Gastroesophageal sphincter (tissue), 3 donors: ENCODE data around the gene DNAH11.

ENCODE experiments used
- POLR2A ChIP-seq, 2 donors: fragments of 450-650 bp; IDR thresholded peaks; one replicate each; pipeline ENCODE4 v1.6.1; 2017; ENCODE audit warnings: antibody characterized with exemption in 2 of 2, mild to moderate bottlenecking in 2 of 2, moderate library complexity in 1 of 2
- POLR2AphosphoS5 ChIP-seq: sonication (generic); formaldehyde crosslinking; IDR thresholded peaks from one replicate; pipeline ENCODE4 v1.6.1; 2017; ENCODE audit warnings: antibody characterized with exemption
- TF ChIP-seq, protein P1 (sequence below), 4 experiments: fragments of 200-600 bp in 2 of 4; fragments of 450-650 bp in 2 of 4; sonication (generic) in 1 of 4; IDR thresholded peaks; one replicate each; pipeline ENCODE4 v1.5.1; 2017 to 2019; ENCODE audit warnings: antibody characterized with exemption in 4 of 4, mild to moderate bottlenecking in 2 of 4, moderate library complexity in 2 of 4

DNA sequence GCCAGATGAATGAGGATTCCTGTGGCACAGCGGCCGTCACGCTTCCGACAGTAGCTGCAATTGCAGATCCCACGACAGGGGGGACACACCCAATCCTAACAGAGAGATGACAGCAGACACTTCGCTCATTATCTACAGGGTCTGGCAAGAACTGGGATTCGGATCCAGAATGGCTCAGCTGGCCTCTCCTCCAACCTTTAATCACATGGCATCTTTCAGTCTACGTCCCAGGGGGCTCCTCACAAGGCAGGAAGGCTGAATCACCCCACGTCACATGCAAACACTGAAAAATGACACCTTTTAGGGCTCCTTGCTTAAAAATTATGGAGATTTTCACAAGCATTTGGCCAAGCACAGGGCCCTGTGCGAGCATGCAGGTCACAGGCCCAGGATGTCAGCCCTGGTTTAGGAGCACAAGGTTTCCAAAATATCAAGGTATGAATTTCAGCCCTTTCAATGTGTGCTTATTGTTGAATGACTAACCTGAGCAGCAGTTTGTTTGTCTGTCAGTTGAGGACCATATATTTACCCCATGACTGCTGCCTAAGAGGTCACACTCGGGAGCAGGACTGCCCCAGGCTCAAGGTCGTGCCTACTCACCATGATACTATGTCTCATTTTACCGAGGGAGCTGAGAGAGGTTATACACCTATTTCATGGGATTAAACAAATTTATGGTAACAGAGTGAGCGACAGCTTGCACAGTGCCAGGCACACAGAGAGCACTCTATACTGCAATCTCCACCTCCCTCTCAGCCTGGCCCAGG, 360.4 kb downstream of the DNAH11 start:
- TF ChIP-seq POLR2A (IDR thresholded peaks at IDR 0.05) (no peak), POLR2AphosphoS5 (no peak)
- TF ChIP-seq, protein P1, sequence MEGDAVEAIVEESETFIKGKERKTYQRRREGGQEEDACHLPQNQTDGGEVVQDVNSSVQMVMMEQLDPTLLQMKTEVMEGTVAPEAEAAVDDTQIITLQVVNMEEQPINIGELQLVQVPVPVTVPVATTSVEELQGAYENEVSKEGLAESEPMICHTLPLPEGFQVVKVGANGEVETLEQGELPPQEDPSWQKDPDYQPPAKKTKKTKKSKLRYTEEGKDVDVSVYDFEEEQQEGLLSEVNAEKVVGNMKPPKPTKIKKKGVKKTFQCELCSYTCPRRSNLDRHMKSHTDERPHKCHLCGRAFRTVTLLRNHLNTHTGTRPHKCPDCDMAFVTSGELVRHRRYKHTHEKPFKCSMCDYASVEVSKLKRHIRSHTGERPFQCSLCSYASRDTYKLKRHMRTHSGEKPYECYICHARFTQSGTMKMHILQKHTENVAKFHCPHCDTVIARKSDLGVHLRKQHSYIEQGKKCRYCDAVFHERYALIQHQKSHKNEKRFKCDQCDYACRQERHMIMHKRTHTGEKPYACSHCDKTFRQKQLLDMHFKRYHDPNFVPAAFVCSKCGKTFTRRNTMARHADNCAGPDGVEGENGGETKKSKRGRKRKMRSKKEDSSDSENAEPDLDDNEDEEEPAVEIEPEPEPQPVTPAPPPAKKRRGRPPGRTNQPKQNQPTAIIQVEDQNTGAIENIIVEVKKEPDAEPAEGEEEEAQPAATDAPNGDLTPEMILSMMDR (IDR thresholded peaks at IDR 0.05), result no peak
